Measurements from ENCODE around the gene ADAT3.
A peak's percentile ranks its signal among the peaks of the same experiment; 100 is the strongest.
"Not testable (repeated sequence)": the region's sequence is repeated elsewhere in the genome, so short reads cannot be mapped to it uniquely, and the experiment has no call there.

ADAT3 gene

GRCh38 chr19:1882786-1883692 is 22.2 kb upstream of the ADAT3 start:
- DNase-seq (ENCODE audit: low read depth in 2 of 2): no peak

- no peak for DNase-seq (ENCODE audit: low read depth in 2 of 2)
Observed at GRCh38 chr19:1883784-1884183, 21.4 kb upstream of the ADAT3 start.

GRCh38 chr19:1884291-1884718 is 20.9 kb upstream of the ADAT3 start:
- DNase-seq (ENCODE audit: low read depth in 2 of 2): no peak

DNA sequence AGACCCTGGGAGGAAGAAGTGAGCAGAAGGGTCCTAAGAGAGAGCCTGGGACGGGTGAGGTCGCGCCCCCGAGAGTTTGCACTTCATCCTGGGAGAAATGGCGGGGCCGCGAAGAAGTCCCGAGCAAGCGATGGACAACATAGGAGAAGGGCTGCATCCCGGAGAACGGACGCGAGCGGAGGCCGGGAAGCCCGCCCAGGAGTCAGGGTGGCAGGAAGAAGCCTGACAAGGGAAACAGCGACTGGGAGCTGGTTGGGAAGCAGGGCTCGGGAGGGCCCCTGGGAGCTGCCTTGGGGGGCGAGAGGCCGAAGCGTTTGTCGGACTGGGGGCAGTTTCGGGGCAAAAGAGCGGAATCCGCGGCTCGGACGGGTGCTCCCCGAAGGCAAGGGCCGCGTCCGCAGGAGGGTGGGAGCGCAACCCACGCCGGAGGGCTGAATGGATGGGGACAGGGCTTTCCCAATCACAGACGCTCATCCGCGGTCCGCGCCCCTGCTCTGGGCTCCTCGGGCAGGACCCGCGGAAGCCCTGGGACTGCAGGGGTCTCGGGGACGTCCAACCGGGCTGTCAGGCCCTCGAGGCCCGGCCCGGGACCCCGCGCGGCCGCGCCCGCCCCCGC is 20.4 kb upstream of the ADAT3 start:
- DNase-seq (ENCODE audit: low read depth in 2 of 2): no peak

DNA sequence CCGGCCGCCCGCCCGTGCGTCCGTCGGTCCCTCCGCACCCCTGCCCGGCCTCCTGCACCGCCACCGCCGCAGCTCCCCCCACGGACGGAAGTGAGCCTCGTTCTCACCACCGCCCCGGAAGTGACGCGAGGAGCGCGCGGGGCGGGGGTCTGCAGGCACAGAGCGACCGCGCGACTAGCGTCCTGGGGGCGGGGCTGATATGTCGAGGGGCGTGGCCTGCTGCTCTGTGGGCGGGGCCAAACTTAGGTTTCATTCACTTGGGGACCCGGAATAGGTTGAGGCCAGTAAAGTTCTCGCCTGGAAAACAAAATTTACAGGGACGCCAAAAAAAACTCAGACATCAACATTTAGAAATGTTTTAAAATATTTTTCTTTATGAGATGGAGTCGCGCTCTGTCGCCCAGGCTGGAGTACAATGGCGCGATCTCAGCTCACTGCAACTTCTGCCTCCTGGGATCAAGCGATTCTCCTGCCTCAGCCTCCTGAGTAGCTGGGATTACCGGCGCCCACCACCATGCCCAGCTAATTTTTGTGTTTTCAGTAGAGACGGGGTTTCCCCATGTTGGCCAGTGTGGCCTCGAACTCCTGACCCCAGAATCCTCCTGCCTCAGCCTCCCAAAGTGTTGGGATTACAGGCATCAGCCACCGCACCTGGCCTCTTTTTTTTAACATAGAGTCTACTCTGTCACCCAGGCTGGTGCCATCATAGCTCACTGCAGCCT is 19.6 kb upstream of the ADAT3 start, which contains the start of gene ABHD17A:
TSS of gene ABHD17A (minus strand) at position 99 of the 722 bp plus-strand sequence. CDS start 3,930 bp downstream, outside the sequence.
- DNase-seq (ENCODE audit: low read depth in 2 of 2): peak; percentile 85 to 90

DNA sequence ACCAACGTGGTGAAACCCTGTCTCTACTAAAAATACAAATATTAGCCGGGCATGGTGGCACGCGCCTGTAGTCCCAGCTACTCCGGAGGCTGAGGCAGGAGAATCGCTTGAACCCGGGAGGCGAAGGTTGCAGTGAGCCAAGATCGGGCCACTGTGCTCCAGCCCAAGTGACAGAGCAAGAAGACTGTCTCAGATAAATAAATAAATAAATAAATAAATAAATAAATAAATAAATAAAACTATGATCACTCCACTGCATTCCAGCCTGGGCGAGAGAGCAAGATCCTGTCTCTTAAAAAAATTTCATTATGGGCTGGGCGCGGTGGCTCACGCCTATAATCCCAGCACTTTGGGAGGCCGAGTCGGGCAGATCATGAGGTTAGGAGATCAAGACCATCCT is 18.8 kb upstream of the ADAT3 start:
- not testable (repeated sequence) for DNase-seq (ENCODE audit: low read depth in 2 of 2)

GRCh38 chr19:1888385-1888784 is 16.8 kb upstream of the ADAT3 start:
- DNase-seq (ENCODE audit: low read depth in 2 of 2): no peak

DNA sequence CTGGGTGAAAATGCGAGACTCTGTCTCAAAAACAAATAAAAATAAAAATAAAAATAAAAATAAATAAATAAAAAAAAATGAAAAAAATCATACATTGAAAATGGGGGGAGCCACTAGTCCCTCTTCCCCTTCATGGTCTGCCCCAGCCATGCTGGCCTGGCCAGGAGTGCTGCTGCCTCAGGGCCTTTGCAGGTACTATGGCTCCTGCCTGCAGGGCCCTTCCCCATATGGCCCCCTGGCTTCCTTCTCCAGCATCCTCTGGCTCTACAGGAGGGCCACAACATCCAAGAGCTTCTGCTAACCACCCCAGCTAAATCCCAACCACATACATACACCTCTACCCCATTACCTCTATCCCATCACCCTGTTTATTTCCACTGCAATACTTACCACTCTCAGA is 15.3 kb upstream of the ADAT3 start:
- DNase-seq (ENCODE audit: low read depth in 2 of 2): no peak

GRCh38 chr19:1893791-1894190 is 11.4 kb upstream of the ADAT3 start:
- no peak for DNase-seq (ENCODE audit: low read depth in 2 of 2)

DNA sequence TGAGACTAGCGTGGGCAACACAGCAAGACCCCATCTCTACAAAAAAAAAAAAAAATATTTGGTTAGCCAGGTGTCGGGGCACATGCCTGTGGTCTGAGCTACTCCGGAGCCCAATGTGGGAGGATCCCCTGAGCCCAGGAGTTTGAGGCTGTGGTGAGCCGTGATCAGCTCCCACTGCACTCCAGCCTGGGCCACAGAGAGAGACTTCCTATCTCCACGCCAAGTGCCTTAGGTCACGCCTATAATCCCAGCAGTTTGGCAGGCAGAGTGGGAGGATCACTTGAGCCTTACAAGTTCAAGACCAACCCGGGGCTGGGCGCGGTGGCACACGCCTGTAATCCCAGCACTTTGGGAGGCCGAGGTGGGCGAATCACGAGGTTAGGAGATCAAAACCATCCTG is 8.7 kb upstream of the ADAT3 start:
- DNase-seq (ENCODE audit: low read depth in 2 of 2): no peak

GRCh38 chr19:1901940-1902404 is 3.2 kb upstream of the ADAT3 start:
- DNase-seq (ENCODE audit: low read depth in 2 of 2): no peak

GRCh38 chr19:1902923-1903322 is 2.3 kb upstream of the ADAT3 start:
- DNase-seq (ENCODE audit: low read depth in 2 of 2): no peak

- DNase-seq (ENCODE audit: low read depth in 2 of 2): no peak
Observed at GRCh38 chr19:1904860-1905109, 414 bp upstream of the ADAT3 start.

- DNase-seq (ENCODE audit: low read depth in 2 of 2): no peak
Observed at GRCh38 chr19:1905863-1906375, 720 bp downstream of the ADAT3 start.

- no peak for DNase-seq (ENCODE audit: low read depth in 2 of 2)
Observed at GRCh38 chr19:1906985-1907562, 1.9 kb downstream of the ADAT3 start.

DNA sequence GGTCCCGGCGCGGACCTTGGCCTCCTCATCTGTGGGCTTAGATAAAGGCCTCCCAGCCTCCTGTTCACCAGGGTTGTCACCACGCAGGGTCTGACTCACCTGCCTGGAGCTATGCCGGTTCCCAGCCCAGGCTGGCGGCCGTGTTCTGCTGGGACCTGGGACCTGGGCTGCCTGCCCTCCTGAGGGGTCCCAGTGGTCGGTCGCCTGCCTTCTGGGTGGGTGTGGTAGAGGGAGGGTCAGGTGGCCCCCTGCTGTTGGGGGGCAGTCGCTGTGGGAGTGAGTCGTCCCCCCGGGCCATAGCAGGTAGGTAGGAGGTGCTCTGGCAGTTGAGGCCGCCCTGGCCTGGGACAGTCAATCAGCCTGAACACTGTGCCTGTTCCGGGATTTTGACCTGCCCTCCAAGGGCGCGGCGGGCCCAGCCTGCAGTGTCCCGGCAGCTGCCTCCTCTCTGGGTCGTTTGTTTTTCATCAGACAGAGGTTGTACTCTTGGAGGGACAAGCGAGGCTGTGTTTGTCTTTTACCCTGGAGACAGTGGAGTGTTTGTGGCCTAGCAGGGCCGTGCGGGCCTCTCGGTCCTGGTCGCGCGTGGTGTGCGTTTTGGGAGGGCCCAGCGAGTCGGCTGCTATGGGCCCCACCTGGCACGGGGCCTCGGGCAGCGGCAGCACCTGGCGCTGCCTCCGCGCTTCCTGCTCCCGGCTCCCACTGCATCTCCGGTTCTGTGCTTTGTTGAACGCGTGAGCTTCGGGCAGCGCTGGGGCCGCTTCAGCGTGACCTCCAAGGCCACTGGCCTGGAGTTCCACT is 2.6 kb downstream of the ADAT3 start:
- no peak for DNase-seq (ENCODE audit: low read depth in 2 of 2)

- no peak for DNase-seq (ENCODE audit: low read depth in 2 of 2)
Observed at GRCh38 chr19:1908364-1908678, 3.1 kb downstream of the ADAT3 start.

GRCh38 chr19:1909761-1910080 is 4.5 kb downstream of the ADAT3 start:
- DNase-seq (ENCODE audit: low read depth in 2 of 2): no peak

- DNase-seq (ENCODE audit: low read depth in 2 of 2): no peak
Observed at GRCh38 chr19:1910177-1910576, 5.0 kb downstream of the ADAT3 start.

DNA sequence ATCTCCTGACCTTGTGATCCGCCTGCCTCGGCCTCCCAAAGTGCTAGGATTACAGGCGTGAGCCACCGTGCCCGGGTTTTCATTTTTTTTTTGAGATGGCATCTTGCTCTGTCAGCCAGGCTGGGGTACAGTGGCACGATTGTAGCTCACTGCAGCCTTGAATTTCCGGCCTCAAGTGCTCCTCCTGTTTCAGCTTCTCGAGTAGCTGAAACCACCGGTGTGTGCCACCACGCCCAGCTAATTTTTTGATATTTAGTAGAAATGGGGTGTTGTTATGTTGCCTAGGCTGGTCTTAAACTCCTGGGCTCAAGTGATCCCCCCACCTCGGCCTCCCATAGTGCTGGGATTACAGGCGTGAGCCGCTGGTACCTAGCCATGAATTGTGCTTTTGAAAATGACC is 5.9 kb downstream of the ADAT3 start:
- no peak for DNase-seq (ENCODE audit: low read depth in 2 of 2)

GRCh38 chr19:1911995-1912394 is 6.8 kb downstream of the ADAT3 start:
- no peak for DNase-seq (ENCODE audit: low read depth in 2 of 2)

Measured in stimulated activated CD8-positive, alpha-beta memory T cell treated with anti-CD3 and anti-CD28 coated beads, Interleukin-15, amount 100 ng/mL, for 4 hours (primary cell).